NB4 (cell line): ENCODE measurements around the gene SLC35B2.

ENCODE experiments used
- MAX ChIP-seq: IDR thresholded peaks from 2 replicates; pipeline ENCODE4 v1.6.1; 2011; ENCODE audit warnings: low read depth, low read length
- MYC ChIP-seq: IDR thresholded peaks from 2 replicates; pipeline ENCODE4 v1.6.1; 2011; ENCODE audit warnings: low read depth, low read length
- POLR2A ChIP-seq: IDR thresholded peaks from 2 replicates; pipeline ENCODE4 v1.6.1; 2011; ENCODE audit warnings: mild to moderate bottlenecking; ENCODE audit not compliant: insufficient read length; ENCODE audit errors: extremely low read depth
- TF ChIP-seq, protein P1 (sequence below): IDR thresholded peaks from one replicate; pipeline ENCODE4 v1.5.1; 2012; ENCODE audit warnings: low read depth, low read length

GRCh38 chr6:44255871-44256774 is 1.2 kb downstream of the SLC35B2 start:
- TF ChIP-seq, protein P1, sequence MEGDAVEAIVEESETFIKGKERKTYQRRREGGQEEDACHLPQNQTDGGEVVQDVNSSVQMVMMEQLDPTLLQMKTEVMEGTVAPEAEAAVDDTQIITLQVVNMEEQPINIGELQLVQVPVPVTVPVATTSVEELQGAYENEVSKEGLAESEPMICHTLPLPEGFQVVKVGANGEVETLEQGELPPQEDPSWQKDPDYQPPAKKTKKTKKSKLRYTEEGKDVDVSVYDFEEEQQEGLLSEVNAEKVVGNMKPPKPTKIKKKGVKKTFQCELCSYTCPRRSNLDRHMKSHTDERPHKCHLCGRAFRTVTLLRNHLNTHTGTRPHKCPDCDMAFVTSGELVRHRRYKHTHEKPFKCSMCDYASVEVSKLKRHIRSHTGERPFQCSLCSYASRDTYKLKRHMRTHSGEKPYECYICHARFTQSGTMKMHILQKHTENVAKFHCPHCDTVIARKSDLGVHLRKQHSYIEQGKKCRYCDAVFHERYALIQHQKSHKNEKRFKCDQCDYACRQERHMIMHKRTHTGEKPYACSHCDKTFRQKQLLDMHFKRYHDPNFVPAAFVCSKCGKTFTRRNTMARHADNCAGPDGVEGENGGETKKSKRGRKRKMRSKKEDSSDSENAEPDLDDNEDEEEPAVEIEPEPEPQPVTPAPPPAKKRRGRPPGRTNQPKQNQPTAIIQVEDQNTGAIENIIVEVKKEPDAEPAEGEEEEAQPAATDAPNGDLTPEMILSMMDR, result no peak
- TF ChIP-seq POLR2A (no peak), MAX (no peak), MYC (no peak)
